ENCODE measurements around the gene DHX34.
A peak's percentile ranks its signal among the peaks of the same experiment; 100 is the strongest.
"Not testable (repeated sequence)": the region's sequence is repeated elsewhere in the genome, so short reads cannot be mapped to it uniquely, and the experiment has no call there.

DHX34 gene, protein sequence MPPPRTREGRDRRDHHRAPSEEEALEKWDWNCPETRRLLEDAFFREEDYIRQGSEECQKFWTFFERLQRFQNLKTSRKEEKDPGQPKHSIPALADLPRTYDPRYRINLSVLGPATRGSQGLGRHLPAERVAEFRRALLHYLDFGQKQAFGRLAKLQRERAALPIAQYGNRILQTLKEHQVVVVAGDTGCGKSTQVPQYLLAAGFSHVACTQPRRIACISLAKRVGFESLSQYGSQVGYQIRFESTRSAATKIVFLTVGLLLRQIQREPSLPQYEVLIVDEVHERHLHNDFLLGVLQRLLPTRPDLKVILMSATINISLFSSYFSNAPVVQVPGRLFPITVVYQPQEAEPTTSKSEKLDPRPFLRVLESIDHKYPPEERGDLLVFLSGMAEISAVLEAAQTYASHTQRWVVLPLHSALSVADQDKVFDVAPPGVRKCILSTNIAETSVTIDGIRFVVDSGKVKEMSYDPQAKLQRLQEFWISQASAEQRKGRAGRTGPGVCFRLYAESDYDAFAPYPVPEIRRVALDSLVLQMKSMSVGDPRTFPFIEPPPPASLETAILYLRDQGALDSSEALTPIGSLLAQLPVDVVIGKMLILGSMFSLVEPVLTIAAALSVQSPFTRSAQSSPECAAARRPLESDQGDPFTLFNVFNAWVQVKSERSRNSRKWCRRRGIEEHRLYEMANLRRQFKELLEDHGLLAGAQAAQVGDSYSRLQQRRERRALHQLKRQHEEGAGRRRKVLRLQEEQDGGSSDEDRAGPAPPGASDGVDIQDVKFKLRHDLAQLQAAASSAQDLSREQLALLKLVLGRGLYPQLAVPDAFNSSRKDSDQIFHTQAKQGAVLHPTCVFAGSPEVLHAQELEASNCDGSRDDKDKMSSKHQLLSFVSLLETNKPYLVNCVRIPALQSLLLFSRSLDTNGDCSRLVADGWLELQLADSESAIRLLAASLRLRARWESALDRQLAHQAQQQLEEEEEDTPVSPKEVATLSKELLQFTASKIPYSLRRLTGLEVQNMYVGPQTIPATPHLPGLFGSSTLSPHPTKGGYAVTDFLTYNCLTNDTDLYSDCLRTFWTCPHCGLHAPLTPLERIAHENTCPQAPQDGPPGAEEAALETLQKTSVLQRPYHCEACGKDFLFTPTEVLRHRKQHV

DNA sequence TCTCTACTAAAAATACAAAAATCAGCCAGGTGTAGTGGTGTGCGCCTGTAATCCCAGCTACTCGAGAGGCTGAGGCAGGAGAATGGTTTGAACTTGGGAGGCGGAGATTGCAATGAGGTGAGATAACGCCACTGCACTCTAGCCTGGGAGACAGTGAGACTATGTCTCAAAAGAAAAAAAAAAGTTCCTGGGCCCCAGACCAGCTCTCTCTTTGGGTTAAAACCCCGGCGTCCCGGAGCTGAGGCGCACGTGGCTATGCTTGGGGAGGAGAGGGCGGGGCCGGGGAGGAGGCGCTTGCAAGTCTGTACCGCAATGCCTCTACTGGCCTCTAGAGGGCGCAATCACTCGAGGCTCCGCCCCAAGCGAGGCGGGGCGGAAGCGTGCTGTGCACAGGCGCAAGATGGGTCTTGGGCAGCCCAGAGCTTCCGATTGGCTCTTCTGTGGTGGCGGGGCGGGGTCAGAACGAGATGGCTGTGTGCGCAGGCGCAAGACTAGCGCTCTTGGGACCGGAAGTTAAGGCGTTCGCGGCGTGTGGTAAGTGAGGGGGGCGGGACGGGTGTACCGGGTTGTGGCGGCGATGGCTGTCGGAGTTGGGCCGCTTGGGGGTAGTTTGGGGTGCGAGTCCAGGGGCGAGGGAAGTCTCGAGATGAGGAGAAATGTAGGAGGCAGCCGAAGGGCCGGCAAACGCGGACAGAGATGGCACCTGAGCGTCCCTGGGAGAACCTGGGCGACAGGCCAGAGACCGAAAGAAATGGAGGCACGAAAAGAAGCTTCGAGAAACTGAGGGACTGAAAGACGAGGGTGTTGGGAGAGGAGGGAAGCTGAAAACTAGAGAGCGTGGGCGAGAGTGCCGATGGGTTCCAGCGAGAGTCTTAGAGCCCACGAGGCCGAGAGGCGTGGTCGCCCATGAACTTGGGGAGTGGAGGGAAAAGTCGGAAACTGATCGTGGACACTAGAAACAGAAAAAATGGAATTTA is at the start of gene DHX34:
Gene DHX34 (plus strand): TSS at position 497 of the 977 bp plus-strand sequence. CDS start 3,716 bp downstream, outside the sequence.
- DNase-seq, result peak; percentile 99

DNA sequence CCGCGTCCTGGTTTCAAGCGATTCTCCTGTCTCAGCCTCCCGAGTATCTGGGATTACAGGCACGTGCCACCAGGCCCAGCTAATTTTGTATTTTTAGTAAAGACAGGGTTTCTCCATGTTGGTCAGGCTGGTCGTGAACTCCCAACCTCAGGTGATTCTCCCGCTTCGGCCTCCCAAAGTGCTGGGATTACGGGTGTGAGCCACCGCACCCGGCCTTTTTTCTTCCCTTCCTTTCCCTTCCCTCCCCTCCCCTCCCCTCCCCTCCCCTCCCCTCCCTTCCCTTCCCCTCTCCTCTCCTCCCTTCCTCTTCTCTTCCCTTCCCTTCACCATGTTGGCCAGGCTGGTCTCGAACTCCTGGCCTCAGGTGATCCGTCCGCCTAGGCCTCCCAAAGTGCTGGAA is 48.2 kb upstream of the DHX34 start:
- DNase-seq, result not testable (repeated sequence)

DNA sequence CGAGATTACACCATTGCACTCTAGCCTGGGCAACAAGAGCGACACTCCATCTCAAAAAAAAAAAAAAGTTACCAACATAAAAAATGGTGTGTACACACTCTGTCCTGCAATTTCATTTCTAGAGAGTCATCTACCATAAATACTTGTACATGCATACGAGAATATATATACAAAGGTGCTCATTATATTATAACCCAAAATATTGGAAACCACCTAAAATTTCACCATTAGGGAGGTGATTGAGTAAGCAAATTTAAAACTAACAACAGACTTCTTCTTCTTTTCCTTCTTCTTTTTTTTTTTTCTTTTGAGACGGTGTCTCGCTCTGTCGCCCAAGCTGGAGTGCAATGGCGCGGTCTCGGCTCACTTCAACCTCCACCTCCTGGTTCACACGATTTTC is 46.9 kb upstream of the DHX34 start:
- DNase-seq, result no peak

DNA sequence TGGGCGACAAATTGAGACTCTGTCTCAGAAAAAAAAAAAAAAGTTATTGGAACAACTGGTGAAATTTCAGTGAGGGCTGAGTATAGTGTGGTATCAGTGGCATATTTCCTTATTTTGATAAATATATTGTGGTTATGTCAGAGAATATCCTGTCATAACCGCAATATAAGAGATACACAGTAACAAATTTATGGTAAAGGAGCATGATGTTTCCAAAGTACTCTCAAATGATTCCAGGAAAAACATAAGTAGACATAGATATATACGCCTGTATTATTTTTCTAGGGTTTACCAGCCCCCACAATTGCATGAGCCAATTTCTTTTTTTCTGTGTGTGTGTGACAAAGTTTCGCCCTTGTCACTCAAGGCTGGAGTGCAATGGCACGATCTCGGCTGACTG is 45.1 kb upstream of the DHX34 start:
- DNase-seq, result no peak

DNA sequence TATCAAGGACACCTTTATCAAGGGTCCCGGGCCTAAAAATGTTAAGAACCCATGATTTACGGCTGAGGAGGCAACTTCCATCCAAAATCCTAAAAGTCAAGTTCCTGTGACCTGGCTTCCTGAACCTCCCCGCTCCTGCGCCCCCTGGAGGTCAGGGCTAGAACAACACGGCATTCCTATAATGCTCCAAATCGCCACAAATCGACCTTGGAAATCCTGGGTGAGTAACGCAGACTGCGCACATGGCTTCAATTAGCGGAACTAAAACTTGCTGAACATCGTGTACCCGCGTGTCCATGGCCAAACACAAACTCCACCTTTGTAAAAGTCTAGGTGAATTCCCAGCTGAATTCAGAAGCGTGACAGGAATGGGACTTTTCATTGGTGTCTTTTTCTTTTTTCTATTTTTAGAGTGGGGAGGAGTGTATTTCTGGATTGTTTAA is 43.8 kb upstream of the DHX34 start:
- DNase-seq, result peak; percentile 60

DNA sequence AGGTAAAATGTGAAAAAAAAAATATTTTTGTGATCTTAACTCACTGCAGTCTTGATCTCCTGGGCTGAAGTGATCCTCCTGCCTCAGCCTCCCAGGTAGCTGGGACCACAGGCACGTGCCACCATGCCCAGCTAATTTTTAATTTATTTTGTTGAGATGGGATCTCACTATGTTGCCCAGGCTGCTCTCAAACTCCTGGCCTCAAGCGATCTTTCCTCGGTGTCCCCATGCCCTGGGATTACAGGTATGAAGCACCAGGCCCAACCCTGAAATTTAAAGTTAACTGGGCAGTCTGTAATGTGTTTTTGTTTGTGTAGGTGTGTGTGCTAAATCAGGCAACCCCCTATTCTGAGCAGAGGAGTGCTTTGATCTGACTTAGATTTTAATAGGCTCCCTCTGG is 42.8 kb upstream of the DHX34 start:
- DNase-seq, result no peak

DNA sequence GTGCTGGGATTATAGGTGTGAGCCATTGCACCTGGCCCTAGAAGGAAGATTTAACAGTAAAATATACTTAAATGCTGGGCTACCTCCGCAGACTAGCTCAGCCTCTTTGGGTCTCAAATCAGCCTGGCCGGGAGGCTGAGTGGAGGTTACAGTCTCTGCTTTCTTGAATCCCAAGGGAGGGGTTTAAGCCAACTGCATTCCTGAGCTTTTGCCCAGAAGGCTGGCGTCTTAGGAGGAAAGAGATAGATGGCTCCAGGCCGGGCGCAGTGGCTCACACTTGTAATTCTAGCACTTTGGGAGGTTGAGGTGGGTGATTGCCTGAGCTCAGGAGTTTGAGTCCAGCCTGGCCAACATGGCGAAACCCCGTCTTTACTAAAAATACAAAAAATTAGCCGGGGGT is 40.1 kb upstream of the DHX34 start:
- DNase-seq, result no peak

DNA sequence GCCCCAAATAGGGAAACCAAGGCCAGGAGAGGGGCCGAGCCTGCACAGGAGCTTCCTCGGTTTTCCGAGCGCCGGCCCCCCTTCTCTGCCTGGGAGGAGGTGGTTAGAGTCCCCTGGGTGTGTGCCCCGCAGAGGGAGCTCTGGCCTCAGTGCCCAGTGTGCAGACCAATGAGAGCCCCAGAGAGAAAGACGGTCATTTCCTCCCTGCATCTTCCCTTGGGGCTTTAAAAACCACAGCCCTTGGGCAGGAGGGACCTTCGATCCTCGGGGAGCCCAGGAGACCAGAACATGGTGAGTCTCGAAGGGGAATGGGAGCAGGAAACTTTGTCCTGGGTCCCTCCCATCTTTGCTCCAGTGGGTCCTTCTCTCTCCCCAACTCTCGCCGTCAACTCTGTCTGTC is 39.5 kb upstream of the DHX34 start, which contains the start of gene C5AR1:
Gene C5AR1 (plus strand): TSS at position 254 of the 400 bp plus-strand sequence. CDS start 35 bp downstream, at position 289.
- DNase-seq, result no peak

DNA sequence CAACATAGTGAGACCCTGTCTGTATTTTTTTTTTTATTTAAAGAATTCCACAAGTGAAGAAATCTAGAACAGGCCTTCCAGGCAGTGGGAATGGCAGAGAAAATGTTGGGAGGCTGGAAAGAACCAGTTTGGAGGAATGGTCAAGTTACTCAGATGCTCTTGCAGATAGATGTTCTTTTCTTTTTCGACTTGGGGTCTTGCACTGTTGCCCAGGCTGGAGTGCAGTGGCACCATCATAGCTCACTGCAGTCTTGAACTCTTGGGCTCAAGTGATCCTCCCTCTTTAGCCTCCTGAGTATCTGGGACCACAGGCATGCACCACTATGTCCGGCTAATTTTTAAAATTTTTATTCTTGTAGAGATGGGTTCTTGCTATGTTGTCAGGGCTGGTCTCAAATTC is 38.8 kb upstream of the DHX34 start:
- no peak for DNase-seq

DNA sequence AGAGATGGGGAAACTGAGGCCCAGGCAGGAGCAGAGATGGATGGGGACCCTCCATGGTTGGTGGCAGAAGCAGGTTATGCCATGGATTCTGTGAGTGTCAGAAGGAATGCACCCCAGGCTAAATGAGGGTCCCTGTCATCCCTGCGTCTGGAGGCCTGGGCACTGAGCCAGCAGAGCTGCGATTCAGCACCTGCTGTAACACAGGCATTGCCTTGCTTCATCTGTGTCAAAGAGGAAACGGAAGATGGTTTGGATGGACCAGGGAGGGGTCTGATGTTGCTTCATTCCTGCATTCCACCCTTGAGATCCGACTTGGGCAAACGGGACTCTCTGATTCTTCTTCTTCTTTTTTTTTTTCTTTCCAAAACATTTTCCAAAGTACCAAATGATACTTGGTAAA is 38.3 kb upstream of the DHX34 start:
- no peak for DNase-seq

DNA sequence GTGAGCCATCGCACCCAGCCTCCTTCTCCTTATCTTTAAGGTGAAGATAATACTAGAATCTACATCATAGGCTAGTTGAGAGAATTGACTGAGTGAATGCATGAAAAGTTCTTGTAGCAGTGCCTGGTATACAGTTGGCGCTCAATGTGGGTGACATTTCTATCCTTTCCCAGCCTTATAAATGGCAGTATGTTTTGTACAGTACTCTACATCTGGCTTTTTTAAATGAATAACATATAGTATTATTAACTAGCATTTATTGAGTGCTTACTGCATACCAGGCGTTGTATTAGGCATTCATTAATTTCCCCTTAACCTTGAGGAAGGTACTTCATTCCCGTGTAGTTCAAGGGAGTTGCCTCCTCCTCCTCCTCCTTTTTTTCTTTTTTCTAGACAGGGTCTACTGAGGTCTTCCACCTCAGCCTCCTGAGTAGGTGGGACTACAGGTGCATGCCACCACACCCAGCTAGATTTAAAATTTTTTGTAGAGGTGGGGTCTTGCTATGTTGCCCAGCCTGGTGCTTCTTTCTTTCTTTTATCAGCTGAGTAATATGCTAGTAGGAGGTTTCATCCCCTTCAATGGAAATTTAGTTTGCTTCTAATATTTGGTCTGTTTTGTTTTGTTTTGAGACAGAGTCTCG is 36.6 kb upstream of the DHX34 start:
- DNase-seq, result no peak

DNA sequence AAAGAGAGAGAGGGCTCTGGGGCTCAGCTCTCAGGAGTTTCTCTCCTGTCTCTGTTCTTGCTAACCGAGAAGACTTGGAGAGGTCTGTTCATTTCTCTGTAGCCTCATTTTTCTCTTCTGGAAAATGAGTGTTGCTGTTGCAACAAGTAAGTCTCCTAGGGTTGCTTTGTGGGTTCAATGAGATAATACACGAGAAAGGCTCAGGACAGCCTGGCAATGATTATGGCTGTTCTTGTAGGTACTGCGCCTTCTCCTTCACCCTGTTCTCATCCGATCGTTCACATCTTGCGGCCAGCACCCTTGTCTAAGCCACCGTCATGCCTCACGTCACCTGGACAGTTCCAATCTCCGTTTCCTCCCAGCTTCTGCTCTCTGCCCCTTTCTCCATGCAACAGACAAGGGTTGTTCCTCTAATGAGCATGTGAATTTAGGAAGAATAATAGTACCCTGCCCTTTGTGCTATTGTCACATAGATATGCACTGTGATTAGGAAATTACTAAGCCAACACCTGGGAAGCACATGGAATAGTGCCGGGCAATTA is 35.3 kb upstream of the DHX34 start:
- DNase-seq, result no peak

DNA sequence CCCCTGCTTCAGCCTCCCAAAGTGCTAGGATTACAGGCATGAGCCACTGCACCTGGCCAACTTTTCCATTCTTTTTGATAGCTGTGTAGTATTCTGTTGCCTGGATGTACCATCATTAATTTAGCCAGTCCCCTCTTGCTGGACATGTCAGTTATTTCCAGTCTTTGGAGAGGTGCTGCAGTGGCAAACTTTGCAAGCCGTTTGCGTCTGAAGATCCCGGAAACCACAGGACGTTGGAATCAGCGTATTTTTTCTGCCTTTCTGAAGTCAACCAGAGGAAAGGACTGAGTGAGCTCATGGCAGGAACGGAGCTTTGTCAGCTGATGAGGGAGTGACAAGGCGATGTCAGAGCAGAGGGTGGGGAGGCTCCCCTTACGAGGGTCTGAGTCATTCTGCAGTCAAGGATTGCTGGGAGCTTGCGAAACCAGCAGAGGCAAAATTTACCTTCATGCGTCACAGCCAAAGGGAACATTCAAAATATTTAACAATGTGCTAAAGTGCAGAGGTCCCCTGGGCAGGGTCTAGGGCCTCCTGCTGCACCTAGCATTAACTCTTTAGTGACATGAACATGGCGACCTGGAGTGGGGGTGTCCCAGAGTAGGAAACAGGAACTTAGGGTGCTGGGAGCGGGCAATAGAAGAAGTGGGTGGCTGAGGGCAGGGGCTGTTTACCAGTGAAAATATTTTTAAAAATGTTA is 33.8 kb upstream of the DHX34 start:
- DNase-seq, result peak; percentile 14

DNA sequence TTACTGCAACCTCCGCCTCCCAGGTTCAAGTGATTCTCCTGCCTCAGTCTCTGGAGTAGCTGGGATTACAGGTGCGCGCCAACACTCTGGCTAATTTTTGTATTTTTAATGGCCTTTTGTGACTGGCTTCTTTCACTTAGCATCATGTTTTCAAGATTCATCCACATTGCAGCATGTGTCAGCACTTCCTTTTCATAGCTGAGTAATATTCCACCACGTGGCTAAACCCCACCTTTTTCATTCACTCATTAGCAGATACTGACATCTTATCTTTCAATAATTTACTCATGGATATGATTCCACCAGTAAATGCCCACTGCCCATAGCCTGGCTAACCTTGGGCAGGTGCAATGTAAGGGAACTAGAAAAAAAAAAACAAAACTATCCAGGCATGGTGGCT is 32.6 kb upstream of the DHX34 start:
- DNase-seq, result no peak

DNA sequence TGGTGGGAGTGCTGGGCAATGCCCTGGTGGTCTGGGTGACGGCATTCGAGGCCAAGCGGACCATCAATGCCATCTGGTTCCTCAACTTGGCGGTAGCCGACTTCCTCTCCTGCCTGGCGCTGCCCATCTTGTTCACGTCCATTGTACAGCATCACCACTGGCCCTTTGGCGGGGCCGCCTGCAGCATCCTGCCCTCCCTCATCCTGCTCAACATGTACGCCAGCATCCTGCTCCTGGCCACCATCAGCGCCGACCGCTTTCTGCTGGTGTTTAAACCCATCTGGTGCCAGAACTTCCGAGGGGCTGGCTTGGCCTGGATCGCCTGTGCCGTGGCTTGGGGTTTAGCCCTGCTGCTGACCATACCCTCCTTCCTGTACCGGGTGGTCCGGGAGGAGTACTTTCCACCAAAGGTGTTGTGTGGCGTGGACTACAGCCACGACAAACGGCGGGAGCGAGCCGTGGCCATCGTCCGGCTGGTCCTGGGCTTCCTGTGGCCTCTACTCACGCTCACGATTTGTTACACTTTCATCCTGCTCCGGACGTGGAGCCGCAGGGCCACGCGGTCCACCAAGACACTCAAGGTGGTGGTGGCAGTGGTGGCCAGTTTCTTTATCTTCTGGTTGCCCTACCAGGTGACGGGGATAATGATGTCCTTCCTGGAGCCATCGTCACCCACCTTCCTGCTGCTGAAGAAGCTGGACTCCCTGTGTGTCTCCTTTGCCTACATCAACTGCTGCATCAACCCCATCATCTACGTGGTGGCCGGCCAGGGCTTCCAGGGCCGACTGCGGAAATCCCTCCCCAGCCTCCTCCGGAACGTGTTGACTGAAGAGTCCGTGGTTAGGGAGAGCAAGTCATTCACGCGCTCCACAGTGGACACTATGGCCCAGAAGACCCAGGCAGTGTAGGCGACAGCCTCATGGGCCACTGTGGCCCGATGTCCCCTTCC is 28.9 kb upstream of the DHX34 start:
- no peak for DNase-seq

DNA sequence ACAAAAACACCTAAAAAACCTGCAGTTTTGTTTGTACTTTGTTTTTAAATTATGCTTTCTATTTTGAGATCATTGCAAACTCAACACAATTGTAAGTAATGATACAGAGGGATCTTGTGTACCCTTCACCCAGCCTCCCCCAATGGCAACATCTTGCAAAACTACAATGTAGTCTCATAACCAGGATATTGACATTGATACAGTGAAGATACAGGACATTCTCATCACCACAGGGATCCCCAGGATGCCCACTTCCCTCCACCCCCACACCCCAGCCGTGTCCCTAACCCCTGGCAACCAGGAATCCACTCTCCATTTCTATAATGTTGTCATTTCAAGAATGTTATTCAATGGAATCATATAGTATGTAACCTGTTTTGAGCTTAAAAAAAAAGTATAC is 27.5 kb upstream of the DHX34 start:
- no peak for DNase-seq

DNA sequence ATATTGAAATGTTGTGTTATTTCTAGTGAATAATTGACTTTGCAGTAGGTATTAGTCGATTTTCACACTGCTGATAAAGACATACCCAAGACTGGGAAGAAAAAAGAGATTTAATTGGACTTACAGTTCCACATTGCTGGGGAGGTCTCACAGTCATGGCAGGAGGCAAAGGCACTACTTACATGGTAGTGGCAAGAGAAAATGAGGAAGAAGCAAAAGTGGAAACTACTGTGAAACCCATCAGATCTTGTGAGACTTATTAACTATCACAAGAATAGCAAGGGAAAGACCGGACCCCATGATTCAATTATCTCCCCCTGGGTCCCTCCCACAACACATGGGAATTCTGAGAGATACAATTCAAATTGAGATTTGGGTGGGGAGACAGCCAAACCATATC is 27.1 kb upstream of the DHX34 start:
- DNase-seq, result no peak

DNA sequence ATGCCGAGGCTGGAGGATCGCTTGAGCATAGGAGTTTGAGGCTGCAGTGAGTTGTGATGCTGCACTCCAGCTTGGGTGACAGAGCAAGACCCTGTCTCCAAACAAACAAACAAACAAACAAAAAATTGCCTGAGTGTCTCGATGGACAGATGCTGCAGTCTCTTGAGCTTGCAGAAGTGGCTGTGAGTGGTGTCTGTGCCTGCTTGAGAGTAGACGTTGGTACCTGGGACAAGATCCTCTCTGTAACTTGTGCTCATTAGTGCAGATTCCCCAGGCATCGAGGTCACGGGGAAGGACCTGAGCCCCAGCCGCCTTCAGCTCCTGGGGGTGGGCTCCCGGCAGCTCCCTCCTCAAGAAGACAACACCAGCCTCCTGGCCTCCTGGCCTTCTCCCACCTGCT is 25.7 kb upstream of the DHX34 start:
- no peak for DNase-seq

DNA sequence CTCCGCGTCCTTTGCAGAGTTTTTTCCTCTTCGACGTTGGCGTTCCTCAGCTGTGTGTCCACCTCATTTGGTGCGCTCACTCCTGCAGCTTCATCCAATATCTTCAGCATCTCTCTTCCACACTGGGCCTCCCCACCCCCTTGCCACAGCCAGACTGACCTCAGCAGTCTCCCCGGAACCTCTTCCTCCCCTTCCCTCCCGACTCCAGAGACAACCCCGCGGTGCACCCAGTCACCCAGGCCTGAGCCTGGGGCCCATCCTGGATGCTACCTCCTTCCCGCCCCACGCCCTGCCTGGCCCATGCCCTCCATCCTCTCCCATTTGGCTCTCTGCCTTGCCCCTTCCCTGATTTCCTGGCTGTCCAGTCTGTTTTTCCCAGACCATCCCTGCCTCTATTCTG is 25.2 kb upstream of the DHX34 start:
- no peak for DNase-seq

All from activated naive CD4-positive, alpha-beta T cell treated with Interleukin-2 at 50 U/mL for 16 hours (primary cell).